ENCODE data around the gene CCDC178. TPM values are rescaled to one million over a fixed set of nuclear protein-coding genes. Genes with fewer than 3 reads are reported as not detected.

The CCDC178 gene
- polyA plus RNA-seq, 2 of the 4 experiments (the other 2 are of a cell fraction), result 0.06 TPM; not detected in 1

DNA sequence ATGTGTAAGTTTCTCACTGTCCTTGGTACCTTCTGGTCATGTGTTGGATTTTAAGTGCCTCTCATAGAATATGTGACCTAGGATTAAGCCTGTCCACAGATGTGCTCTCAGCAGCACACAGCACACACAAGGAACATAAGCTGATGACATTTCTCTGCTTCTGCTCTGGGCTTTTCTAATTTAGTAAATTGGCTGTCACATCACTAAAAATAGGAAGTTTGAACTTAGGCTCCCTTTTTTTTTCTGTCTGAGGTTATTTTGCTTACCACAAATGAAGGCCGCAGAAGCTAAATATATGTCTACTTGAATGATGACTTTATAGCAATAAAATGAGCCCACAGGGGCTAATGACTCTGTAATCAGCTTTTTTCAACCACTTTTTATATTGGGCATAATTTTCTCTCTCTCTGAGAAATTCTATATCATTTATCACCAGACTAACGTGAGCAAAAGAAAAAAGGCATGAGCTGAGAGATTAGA is 517.5 kb downstream of the CCDC178 start (continued):
- TF ChIP-seq, protein P1, sequence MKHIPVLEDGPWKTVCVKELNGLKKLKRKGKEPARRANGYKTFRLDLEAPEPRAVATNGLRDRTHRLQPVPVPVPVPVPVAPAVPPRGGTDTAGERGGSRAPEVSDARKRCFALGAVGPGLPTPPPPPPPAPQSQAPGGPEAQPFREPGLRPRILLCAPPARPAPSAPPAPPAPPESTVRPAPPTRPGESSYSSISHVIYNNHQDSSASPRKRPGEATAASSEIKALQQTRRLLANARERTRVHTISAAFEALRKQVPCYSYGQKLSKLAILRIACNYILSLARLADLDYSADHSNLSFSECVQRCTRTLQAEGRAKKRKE (CRISPR knock-in tag; IDR thresholded peaks at IDR 0.05; ENCODE audit: low read depth), result no peak
- TF ChIP-seq PHF8 (IDR thresholded peaks at IDR 0.05; ENCODE audit: borderline replicate concordance, low read depth) (no peak), EP300 (IDR thresholded peaks at IDR 0.05) (no peak), RCOR1 (IDR thresholded peaks at IDR 0.05; ENCODE audit: low read depth, low read length) (no peak), NPAS2 (CRISPR knock-in tag; IDR thresholded peaks at IDR 0.05; ENCODE audit: borderline replicate concordance) (no peak), EHF (CRISPR knock-in tag; IDR thresholded peaks at IDR 0.05) (no peak), KDM1A (IDR thresholded peaks at IDR 0.05; ENCODE audit: low read depth) (no peak), CBX2 (IDR thresholded peaks at IDR 0.05; ENCODE audit: borderline replicate concordance, low read depth) (no peak), HOXA7 (CRISPR knock-in tag; IDR thresholded peaks at IDR 0.05) (no peak), FOSB (CRISPR knock-in tag; IDR thresholded peaks at IDR 0.05) (no peak), RFX5 (IDR thresholded peaks at IDR 0.05) (no peak), SMC3 (IDR thresholded peaks at IDR 0.05) (no peak)

DNA sequence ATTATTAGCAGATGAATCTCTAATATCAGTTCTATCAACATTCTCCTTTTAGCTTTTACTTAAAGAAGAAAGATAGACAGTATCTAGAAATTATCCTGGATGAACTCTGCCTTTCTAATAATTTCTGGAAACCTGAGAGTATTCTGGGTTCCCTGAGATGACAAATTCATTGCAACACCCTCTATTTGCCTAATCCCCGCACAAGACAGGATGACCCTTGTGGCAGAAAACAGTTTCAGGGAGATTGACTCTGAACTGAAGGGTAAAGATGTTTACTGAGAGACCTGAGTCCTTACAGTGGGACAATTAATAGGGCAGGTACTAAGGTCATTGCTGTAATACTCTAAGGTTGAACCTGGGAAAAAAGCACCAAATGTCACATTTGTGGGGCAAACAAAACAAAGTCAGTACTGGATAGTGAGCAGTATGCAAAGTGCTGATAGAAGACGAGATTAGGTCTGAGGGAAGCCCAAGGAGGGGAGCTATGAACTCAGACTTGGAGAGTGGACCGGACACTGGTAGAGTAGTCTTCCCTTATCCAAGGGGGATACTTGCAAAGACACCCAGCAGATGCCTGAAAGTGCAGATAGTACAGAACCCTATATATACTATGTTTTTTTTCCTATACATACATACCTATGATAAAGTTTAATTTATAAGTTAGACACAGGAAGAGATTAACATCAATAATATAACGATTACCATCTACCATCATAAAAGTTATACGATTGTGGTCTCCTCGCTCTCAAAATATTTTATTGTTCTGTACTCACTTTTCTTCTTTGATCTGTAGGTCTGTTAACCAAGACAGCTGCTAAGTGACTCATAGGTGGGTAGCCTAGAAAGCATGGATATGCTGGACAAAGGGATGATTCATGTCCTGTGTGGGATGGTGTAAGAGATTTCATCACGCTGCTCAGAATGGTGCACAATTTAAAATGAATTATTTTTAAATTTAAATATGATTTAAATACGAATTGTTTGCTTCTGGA is 519.4 kb downstream of the CCDC178 start:
- Histone ChIP-seq H3K9me3 (no peaks in the 10 kb centered on the region), H3K27ac (peak overlapping the region in 1 of 2 experiments; percentile 53; a peak in 2 of 6 replicates), H3K4me1 (peaks cover 9% of the 10 kb centered on the region; the same call in 1 of the 3 replicates), H3K4me3 (no peak overlapping the region), H3K4me2 (peak overlapping the region; percentile 41; the same call in 1 of the 3 replicates)
- ChIA-PET CTCF (no interaction called here), POLR2A (no interaction called here)
- FAIRE-seq (no peak), ATAC-seq (peak; percentile 66 to 94; a peak in 5 of 6 replicates), DNase-seq (ENCODE audit: low read depth in 1 of 2, low spot score in 1 of 2) (peak; percentile 9 to 42)
- 5% methylated on average over 8 of the region's 8 CpGs for WGBS (ENCODE audit: missing lambda C conversion rate)
- TF ChIP-seq HEYL (CRISPR knock-in tag; IDR thresholded peaks at IDR 0.05) (no peak), ZSCAN20 (CRISPR knock-in tag; IDR thresholded peaks at IDR 0.05) (no peak), TFCP2L1 (CRISPR knock-in tag; IDR thresholded peaks at IDR 0.05) (no peak), FOSL2 (IDR thresholded peaks at IDR 0.05) (peak; percentile 55), FOSL2 (CRISPR knock-in tag; IDR thresholded peaks at IDR 0.05) (peak; percentile 51; the same call in 1 of the 2 replicates), FOXS1 (CRISPR knock-in tag; IDR thresholded peaks at IDR 0.05) (no peak), JUNB (IDR thresholded peaks at IDR 0.05) (peak; percentile 46; the same call in 1 of the 2 replicates), EHF (CRISPR knock-in tag; IDR thresholded peaks at IDR 0.05) (no peak)
- TF ChIP-seq, protein P2, sequence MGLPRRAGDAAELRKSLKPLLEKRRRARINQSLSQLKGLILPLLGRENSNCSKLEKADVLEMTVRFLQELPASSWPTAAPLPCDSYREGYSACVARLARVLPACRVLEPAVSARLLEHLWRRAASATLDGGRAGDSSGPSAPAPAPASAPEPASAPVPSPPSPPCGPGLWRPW (IDR thresholded peaks at IDR 0.05), result no peak
- TF ChIP-seq, protein P3, sequence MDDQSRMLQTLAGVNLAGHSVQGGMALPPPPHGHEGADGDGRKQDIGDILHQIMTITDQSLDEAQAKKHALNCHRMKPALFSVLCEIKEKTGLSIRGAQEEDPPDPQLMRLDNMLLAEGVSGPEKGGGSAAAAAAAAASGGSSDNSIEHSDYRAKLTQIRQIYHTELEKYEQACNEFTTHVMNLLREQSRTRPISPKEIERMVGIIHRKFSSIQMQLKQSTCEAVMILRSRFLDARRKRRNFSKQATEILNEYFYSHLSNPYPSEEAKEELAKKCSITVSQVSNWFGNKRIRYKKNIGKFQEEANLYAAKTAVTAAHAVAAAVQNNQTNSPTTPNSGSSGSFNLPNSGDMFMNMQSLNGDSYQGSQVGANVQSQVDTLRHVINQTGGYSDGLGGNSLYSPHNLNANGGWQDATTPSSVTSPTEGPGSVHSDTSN (IDR thresholded peaks at IDR 0.05), result no peak

DNA sequence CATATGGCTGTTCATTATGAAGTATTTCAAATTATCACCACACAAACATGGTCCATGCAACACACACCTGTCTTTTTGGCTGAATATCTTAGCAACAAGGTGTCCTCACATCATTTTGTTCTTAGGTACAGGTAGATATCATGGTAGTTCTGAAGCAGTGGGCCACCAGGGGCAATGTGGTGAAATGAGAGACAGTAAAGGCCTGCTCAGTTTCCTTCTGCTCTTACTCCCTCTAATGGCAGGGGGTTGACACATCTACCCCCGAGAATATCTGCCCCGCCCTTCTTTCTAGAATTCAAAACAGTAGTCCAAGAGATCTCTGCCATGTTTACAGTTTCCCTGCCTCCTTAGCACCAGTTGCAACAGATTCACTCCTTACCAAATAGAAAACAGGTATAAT is 520.7 kb downstream of the CCDC178 start:
- WGBS (ENCODE audit: missing lambda C conversion rate), result 4% methylated on average over 2 of the region's 2 CpGs
- Histone ChIP-seq H3K27ac (no peak overlapping the region), H3K4me3 (no peak overlapping the region), H3K4me2 (no peak overlapping the region), H3K9me3 (no peaks in the 10 kb centered on the region), H3K4me1 (peaks cover 9% of the 10 kb centered on the region; the same call in 1 of the 3 replicates)
- ChIA-PET POLR2A (no interaction called here), CTCF (no interaction called here)
- FAIRE-seq (no peak), DNase-seq (ENCODE audit: low read depth in 1 of 2, low spot score in 1 of 2) (peak in 1 of 2 experiments; percentile 38), ATAC-seq (peak; percentile 54 to 83; a peak in 3 of 6 replicates)
- TF ChIP-seq, protein P2 (IDR thresholded peaks at IDR 0.05), result no peak
- peak in 1 of 2 experiments; percentile 21; a peak in 1 of 5 replicates for TF ChIP-seq RAD21 (conservative IDR thresholded peaks at IDR 0.05 in 1 of 2, IDR thresholded peaks at IDR 0.05 in 1 of 2)
